ENCODE results near the gene TMEM131.

TMEM131 gene

GRCh38 chr2:97766567-97766966, 229.2 kb downstream of the TMEM131 start:
- ChIA-PET POLR2A (ENCODE audit: low non-redundant PET) (interaction anchor here (1.0 kb wide), 1 partner anchor 7 kb away, joined by 3 read pairs; no protein-coding TSS in a partner anchor), CTCF (interaction anchor here (0.6 kb wide), 1 partner anchor 517 kb away, joined by 3 read pairs; no protein-coding TSS in a partner anchor)
- TF ChIP-seq CTCF (conservative IDR thresholded peaks at IDR 0.05; ENCODE audit: low read depth) = no peak
- no peak overlapping the region for H3K27ac ChIP-seq
- no peak for DNase-seq (ENCODE audit: low spot score)

GRCh38 chr2:97765933-97766332, 229.8 kb downstream of the TMEM131 start:
- CTCF ChIA-PET = no interaction called here
- TF ChIP-seq CTCF (conservative IDR thresholded peaks at IDR 0.05; ENCODE audit: low read depth) = no peak
- POLR2A ChIA-PET (ENCODE audit: low non-redundant PET) = no interaction called here
- DNase-seq (ENCODE audit: low spot score) = no peak
- no peak overlapping the region for H3K27ac ChIP-seq

GRCh38 chr2:97764559-97765263, 231.0 kb downstream of the TMEM131 start:
- DNase-seq (ENCODE audit: low spot score) = no peak
- ChIA-PET POLR2A (ENCODE audit: low non-redundant PET) (no interaction called here), CTCF (interaction anchor here (1.2 kb wide), 1 partner anchor 24 kb away, joined by 3 read pairs; no protein-coding TSS in a partner anchor)
- no peak overlapping the region for H3K27ac ChIP-seq
- no peak for TF ChIP-seq CTCF (conservative IDR thresholded peaks at IDR 0.05; ENCODE audit: low read depth)

GRCh38 chr2:97763176-97763845, 232.4 kb downstream of the TMEM131 start:
- ChIA-PET CTCF (interaction anchor here (0.5 to 0.6 kb wide), 2 partner anchors 50 to 1700 kb away, joined by 3 read pairs; no protein-coding TSS in a partner anchor), POLR2A (ENCODE audit: low non-redundant PET) (no interaction called here)
- 0 out of 2 replicates have a peak overlapping the region, but pooled peaks have one; percentile 1 for H3K27ac ChIP-seq
- no peak for TF ChIP-seq CTCF (conservative IDR thresholded peaks at IDR 0.05; ENCODE audit: low read depth)
- no peak for DNase-seq (ENCODE audit: low spot score)

GRCh38 chr2:97761192-97761591, 234.6 kb downstream of the TMEM131 start:
- no peak overlapping the region for H3K27ac ChIP-seq
- POLR2A ChIA-PET (ENCODE audit: low non-redundant PET) = no interaction called here
- no peak for DNase-seq (ENCODE audit: low spot score)
- CTCF ChIA-PET = no interaction called here
- TF ChIP-seq CTCF (conservative IDR thresholded peaks at IDR 0.05; ENCODE audit: low read depth) = no peak

- no peak for DNase-seq (ENCODE audit: low spot score)
- no peak for TF ChIP-seq CTCF (conservative IDR thresholded peaks at IDR 0.05; ENCODE audit: low read depth)
- ChIA-PET CTCF (no interaction called here), POLR2A (ENCODE audit: low non-redundant PET) (no interaction called here)
- no peak overlapping the region for H3K27ac ChIP-seq
Observed at GRCh38 chr2:97760480-97761049, 235.2 kb downstream of the TMEM131 start.

Measured in RWPE1 (cell line).